GM19468 (cell line): ENCODE data around the gene MMP2.

Experiments
- ATAC-seq: cut with Tn5 transposase; IDR thresholded peaks from one replicate; pipeline ENCODE4 v1.9.1; 2021; ENCODE audit warnings: mild to moderate bottlenecking, moderate library complexity, moderate number of reproducible peaks; ENCODE audit not compliant: unreplicated experiment; ENCODE audit errors: extremely low read depth

The MMP2 gene

DNA sequence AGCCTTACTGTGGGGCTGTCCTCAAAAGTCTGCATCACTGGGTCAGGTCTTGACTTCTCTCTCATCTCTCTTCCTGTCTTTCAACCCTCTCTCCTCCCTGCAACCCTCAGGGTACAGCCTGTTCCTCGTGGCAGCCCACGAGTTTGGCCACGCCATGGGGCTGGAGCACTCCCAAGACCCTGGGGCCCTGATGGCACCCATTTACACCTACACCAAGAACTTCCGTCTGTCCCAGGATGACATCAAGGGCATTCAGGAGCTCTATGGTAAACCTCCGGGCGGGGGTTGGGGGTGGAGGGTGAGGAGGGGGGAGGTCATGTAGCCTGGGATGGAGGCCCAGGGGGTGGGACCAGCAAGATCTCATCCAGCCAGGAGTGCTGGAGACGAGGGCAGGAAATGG is 12.7 kb downstream of the MMP2 start:
- no peak for ATAC-seq

DNA sequence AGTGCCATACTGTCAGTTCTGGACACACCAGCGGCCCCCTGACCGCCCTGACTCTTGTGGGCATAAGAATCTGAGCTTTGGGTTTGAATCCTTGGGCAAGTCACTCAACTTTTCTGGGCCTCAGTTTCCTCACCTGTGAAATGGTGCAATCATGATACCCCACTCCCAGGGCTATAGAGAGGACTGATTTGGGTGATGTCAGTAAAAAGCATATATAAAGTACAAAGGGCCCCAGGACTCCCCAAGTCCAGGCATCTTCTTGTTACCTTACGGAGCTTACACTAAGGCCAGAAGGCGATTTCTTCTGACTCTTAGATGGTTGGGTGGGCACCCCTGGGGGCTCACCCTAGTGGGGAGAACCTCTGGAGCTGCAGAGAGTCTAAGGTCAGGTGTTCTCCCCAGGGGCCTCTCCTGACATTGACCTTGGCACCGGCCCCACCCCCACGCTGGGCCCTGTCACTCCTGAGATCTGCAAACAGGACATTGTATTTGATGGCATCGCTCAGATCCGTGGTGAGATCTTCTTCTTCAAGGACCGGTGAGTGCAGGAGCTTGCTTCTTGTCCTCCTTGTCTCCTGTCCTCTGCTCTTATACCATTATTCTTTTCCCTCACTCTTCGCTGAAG is 13.9 kb downstream of the MMP2 start:
- no peak for ATAC-seq

DNA sequence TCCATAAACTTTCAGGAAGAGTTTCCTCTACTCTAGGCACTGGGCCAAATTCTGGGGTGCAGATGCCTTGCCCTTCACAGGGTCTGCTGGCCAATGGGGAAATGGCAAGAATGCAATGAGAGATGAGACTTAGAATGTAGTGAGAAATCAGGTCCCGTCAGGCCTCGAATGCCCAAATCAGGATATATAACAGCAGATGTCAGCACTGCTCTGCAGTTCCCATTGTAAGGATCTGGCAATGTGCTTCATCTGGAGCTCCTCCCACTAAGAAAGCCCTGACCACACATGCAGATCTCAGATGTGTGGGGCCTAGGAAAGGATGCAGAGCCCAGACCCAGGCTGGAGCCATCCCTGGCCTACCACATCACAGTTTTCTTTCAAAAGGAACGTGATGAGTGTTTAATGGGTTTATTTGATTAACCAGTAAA is 16.0 kb downstream of the MMP2 start:
- ATAC-seq: no peak

GRCh38 chr16:55495616-55496289 is 16.8 kb downstream of the MMP2 start:
- ATAC-seq: no peak

- no peak for ATAC-seq
Observed at GRCh38 chr16:55496509-55497145, 17.6 kb downstream of the MMP2 start.

DNA sequence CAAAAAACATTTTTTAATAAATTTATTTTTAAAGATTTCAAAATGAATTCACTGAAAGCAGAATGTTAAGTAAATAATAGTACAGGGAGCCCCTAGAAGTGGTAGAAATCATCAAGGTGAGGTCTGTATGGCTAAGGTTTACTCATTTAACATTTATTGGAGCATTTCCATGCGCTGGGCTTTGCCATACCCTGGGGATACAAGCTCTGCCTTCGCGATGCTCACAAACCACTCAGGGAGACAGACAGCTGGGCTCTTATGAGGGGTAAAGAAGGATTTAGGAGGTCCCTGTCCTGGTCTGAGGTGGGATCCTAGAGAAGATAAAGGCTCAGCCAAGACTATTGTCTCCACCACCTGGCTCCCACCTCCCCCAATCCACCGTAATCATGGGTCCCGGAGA is 18.6 kb downstream of the MMP2 start:
- ATAC-seq: no peak

DNA sequence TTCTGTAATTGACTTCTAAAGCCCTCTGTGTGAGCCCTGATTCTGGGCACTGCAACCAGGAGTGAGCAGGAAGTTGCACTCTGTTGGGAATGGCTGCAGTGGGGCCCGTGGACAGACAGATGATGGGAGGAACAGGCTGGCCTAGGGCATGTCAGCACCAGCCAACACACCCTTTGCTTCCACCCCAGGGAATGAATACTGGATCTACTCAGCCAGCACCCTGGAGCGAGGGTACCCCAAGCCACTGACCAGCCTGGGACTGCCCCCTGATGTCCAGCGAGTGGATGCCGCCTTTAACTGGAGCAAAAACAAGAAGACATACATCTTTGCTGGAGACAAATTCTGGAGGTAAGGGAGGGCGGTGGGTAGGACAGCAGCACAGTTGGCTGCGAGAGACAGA is 19.1 kb downstream of the MMP2 start:
- no peak for ATAC-seq

GRCh38 chr16:55499281-55499680 is 20.3 kb downstream of the MMP2 start:
- ATAC-seq: no peak

DNA sequence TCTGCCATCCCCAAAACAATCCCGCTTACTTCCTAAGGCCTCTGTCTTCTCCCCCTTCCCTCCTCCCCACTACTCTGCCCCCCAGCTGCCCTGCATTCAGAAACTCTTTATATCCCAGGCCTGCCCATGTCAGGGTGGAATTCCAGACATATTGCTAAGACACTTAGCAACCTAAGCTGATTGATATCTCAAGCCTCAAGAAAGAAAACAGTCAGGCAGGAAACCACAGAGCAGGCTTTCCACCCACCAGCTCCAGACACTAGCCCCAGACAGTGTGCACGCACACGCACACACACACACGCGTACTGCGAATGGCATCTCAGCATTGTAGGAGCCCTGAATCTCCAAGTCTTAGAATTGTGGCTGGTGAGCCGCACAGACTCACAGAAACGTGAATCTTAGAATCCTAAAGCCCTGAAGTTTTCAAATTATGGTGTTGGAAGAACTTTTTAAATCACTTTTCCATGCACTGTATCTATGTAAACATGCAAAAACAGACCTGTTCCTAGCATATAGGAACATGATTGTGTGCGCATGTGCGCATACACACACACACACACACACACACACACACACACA is 21.0 kb downstream of the MMP2 start:
- ATAC-seq: no peak

DNA sequence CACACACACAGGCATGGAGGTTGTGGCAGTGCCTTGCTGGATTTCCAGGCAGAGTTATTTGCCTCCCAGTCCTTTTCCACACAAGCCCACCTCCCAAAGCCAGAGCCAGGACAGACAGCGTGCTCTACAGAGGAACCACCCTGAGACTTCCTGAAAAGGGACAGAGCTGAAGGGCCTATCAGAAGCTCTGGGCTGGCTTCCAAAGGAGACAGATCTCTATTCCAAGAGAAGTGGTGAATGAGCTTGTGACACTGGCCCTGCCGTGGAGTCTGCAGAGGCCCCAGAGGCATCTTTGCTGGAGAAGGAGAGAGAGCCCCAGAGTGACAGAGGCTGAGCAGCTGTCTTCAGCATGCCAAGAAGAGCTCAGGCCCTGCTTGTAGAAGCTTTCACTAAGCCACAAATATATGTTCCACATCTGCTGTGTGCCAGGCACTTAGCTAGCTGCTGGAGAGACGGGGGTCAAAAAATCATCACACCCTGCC is 21.6 kb downstream of the MMP2 start:
- ATAC-seq: no peak

- ATAC-seq: no peak
Observed at GRCh38 chr16:55501549-55502322, 22.7 kb downstream of the MMP2 start.

DNA sequence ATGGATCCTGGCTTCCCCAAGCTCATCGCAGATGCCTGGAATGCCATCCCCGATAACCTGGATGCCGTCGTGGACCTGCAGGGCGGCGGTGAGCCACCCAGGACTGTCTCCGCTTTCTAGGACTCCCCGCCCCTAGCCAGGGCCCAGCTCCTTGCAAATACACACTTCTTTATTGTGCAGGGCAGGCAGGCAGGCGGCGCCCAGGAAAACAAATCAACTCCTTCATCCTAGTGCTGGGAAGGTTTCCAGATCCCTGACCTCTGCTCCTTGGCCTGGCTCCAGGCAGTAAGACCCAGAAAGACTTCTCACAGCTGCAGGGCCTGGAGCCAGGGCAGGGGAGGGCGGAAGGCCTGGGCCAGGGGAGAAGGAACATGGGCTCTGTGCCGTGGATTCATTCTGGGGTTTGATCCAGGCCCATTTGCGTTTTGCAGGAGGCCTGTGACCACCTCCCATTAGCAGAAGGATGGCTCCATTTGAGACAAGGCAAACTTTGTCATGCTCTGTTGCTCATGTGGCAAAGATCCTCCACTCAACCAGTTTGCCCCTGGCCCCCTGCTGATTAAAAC is 23.9 kb downstream of the MMP2 start:
- no peak for ATAC-seq

GRCh38 chr16:55503726-55504550 is 24.9 kb downstream of the MMP2 start:
- no peak for ATAC-seq

- no peak for ATAC-seq
Observed at GRCh38 chr16:55505333-55506015, 26.5 kb downstream of the MMP2 start.

GRCh38 chr16:55506083-55506482 is 27.1 kb downstream of the MMP2 start:
- ATAC-seq: no peak

- no peak for ATAC-seq
Observed at GRCh38 chr16:55506708-55507107, 27.7 kb downstream of the MMP2 start.

DNA sequence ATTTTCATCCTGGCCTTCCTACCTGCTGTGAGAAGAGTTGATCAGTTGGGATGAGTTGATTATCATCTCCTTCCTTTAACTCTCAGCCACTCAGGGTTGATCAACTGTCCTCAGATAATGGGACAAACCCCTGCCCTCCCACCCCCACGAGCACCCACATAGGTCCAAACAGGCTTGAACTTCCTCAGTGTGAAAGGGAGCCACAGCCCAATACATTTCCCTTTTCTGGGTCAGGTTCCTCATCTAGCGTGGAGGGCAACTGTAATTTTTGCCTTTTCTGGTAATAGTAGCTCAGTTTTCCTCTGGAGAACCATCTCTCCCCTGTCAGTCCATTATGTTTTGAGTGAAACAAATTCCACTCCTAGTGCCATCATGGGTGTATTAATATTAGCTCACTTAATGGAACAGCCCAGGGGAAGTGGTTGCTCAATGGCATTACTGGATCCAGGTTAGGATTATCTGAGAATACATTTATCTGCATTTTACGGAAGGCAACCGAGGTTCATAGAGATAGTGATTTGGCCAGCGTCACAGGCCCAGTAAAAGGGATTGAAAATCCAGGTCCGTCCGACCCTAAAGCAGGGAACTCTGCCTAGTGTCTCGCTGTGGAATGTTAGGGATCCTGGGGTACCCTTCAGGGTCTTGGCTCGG is 29.4 kb downstream of the MMP2 start:
- ATAC-seq: no peak
